OCI-LY3 (cell line): ENCODE results near the gene ZGLP1.
"Not testable (repeated sequence)": the region's sequence is repeated elsewhere in the genome, so short reads cannot be mapped to it uniquely, and the experiment has no call there.

Source experiments
- H2AFZ ChIP-seq: fragments of 200-600, 300-600 bp; shearing (Covaris generic); 2 replicates; pipeline ENCODE4 v1.6.0; 2014; ENCODE audit warnings: antibody characterized with exemption, low read depth, low read length
- H3K27ac ChIP-seq: fragments of 200-600, 300-600 bp; sonication (generic); 2 replicates; pipeline ENCODE4 v1.5.1; 2014; ENCODE audit warnings: mild to moderate bottlenecking, low read length, moderate library complexity, mixed read lengths
- H3K27me3 ChIP-seq: fragments of 200-600, 300-600 bp; sonication (generic); 2 replicates; pipeline ENCODE4 v1.6.1; 2014; ENCODE audit warnings: low read depth, low read length, mixed read lengths
- H3K36me3 ChIP-seq: fragments of 200-600, 300-600 bp; sonication (generic); replicated peaks from 2 replicates; pipeline ENCODE3; 2014; ENCODE audit warnings: low read depth, low read length, mixed read lengths
- H3K4me1 ChIP-seq: fragments of 300-600, 200-600 bp; sonication (generic); 2 replicates; pipeline ENCODE4 v1.6.1; 2014; ENCODE audit warnings: low read length, mixed read lengths
- H3K4me2 ChIP-seq: fragments of 200-600, 300-600 bp; sonication (generic); 2 replicates; pipeline ENCODE4 v1.6.1; 2014; ENCODE audit warnings: low read length, mixed read lengths
- H3K4me3 ChIP-seq: fragments of 300-600, 200-600 bp; sonication (generic); 2 replicates; pipeline ENCODE4 v1.5.1; 2014; ENCODE audit warnings: antibody characterized with exemption, mild to moderate bottlenecking, low read length, moderate library complexity
- H3K79me2 ChIP-seq: fragments of 300-600, 200-600 bp; shearing (Covaris generic); 2 replicates; pipeline ENCODE4 v1.6.1; 2014; ENCODE audit warnings: mild to moderate bottlenecking, low read length, mixed read lengths
- H3K9ac ChIP-seq: fragments of 300-600, 200-600 bp; shearing (Covaris generic); 2 replicates; pipeline ENCODE4 v1.6.0; 2014; ENCODE audit warnings: mild to moderate bottlenecking, low read length, moderate library complexity
- H3K9me3 ChIP-seq: fragments of 200-600, 300-600 bp; shearing (Covaris generic); 2 replicates; pipeline ENCODE4 v1.6.1; 2014; ENCODE audit warnings: low read length, mixed read lengths; ENCODE audit not compliant: insufficient read depth
- H4K20me1 ChIP-seq: fragments of 200-600, 300-600 bp; sonication (generic); 2 replicates; pipeline ENCODE4 v1.6.1; 2016; ENCODE audit warnings: low read length, mixed read lengths; ENCODE audit not compliant: insufficient read depth
- EZH2phosphoT487 ChIP-seq: fragments of 200-600 bp; shearing (Covaris generic); IDR thresholded peaks from 2 replicates; pipeline ENCODE4 v1.6.1; 2018; ENCODE audit warnings: antibody characterized with exemption, mixed run types, low read depth
- TF ChIP-seq, protein P1 (sequence below): fragments of 200-600, 300-600 bp; sonication (generic); IDR thresholded peaks from 2 replicates; pipeline ENCODE4 v1.5.1; 2014; ENCODE audit warnings: antibody characterized with exemption, low read length, low read depth

The ZGLP1 gene

GRCh38 chr19:10283301-10284064, 26.1 kb downstream of the ZGLP1 start:
- H3K4me3 ChIP-seq = no peak overlapping the region
- no peaks in the 10 kb centered on the region for H3K9me3 ChIP-seq
- no peak overlapping the region for H3K27ac ChIP-seq
- peaks cover 50% of the 10 kb centered on the region for H3K79me2 ChIP-seq
- H3K36me3 ChIP-seq = peaks cover 76% of the 10 kb centered on the region
- no peak overlapping the region for H3K4me2 ChIP-seq
- TF ChIP-seq EZH2phosphoT487 = no peak
- TF ChIP-seq, protein P1, sequence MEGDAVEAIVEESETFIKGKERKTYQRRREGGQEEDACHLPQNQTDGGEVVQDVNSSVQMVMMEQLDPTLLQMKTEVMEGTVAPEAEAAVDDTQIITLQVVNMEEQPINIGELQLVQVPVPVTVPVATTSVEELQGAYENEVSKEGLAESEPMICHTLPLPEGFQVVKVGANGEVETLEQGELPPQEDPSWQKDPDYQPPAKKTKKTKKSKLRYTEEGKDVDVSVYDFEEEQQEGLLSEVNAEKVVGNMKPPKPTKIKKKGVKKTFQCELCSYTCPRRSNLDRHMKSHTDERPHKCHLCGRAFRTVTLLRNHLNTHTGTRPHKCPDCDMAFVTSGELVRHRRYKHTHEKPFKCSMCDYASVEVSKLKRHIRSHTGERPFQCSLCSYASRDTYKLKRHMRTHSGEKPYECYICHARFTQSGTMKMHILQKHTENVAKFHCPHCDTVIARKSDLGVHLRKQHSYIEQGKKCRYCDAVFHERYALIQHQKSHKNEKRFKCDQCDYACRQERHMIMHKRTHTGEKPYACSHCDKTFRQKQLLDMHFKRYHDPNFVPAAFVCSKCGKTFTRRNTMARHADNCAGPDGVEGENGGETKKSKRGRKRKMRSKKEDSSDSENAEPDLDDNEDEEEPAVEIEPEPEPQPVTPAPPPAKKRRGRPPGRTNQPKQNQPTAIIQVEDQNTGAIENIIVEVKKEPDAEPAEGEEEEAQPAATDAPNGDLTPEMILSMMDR = no peak
- H3K4me1 ChIP-seq = peaks cover 6% of the 10 kb centered on the region; the same call in 1 of the 2 replicates
- H2AFZ ChIP-seq = no peak overlapping the region
- H3K27me3 ChIP-seq = no peaks in the 10 kb centered on the region
- H4K20me1 ChIP-seq = peaks cover 81% of the 10 kb centered on the region
- H3K9ac ChIP-seq = no peak overlapping the region

- not testable (repeated sequence) for H3K27ac ChIP-seq, H3K9ac ChIP-seq
Measured at GRCh38 chr19:10282043-10282442, 27.6 kb downstream of the ZGLP1 start.

GRCh38 chr19:10279737-10280442, 29.7 kb downstream of the ZGLP1 start:
- Histone ChIP-seq H3K27me3 (no peaks in the 10 kb centered on the region), H4K20me1 (peaks cover 89% of the 10 kb centered on the region), H2AFZ (no peak overlapping the region), H3K9me3 (no peaks in the 10 kb centered on the region), H3K36me3 (peaks cover 74% of the 10 kb centered on the region), H3K4me1 (peaks cover 32% of the 10 kb centered on the region), H3K27ac (no peak overlapping the region), H3K9ac (no peak overlapping the region), H3K79me2 (peaks cover 85% of the 10 kb centered on the region), H3K4me3 (no peak overlapping the region), H3K4me2 (no peak overlapping the region)
- TF ChIP-seq, protein P1 = no peak
- no peak for TF ChIP-seq EZH2phosphoT487

More at GRCh38 chr19:10282043-10282442, 27.6 kb downstream of the ZGLP1 start:
- Histone ChIP-seq H3K79me2 (peaks cover 64% of the 10 kb centered on the region), H3K4me1 (peaks cover 18% of the 10 kb centered on the region), H3K36me3 (peaks cover 79% of the 10 kb centered on the region), H4K20me1 (peaks cover 93% of the 10 kb centered on the region)
- not testable (repeated sequence) for H3K27me3 ChIP-seq, H3K4me3 ChIP-seq, H3K4me2 ChIP-seq, H2AFZ ChIP-seq, H3K9me3 ChIP-seq

GRCh38 chr19:10278935-10279334, 30.7 kb downstream of the ZGLP1 start:
- peaks cover 41% of the 10 kb centered on the region for H3K4me1 ChIP-seq
- H3K79me2 ChIP-seq = peaks cover 94% of the 10 kb centered on the region
- H4K20me1 ChIP-seq = peaks cover 89% of the 10 kb centered on the region
- no peak overlapping the region for H3K9ac ChIP-seq
- no peaks in the 10 kb centered on the region for H3K9me3 ChIP-seq
- H3K27ac ChIP-seq = peak overlapping the region; percentile 27
- no peak overlapping the region for H2AFZ ChIP-seq
- no peak overlapping the region for H3K4me2 ChIP-seq
- TF ChIP-seq, protein P1 = no peak
- TF ChIP-seq EZH2phosphoT487 = no peak
- H3K27me3 ChIP-seq = no peaks in the 10 kb centered on the region
- H3K4me3 ChIP-seq = no peak overlapping the region
- peaks cover 72% of the 10 kb centered on the region for H3K36me3 ChIP-seq
